DOHH2 (cell line): Measurements from ENCODE around the gene QDPR.

Experiments
- H3F3A ChIP-seq: fragments of 200-600 bp; sonication (generic), shearing (Covaris generic); 2 replicates; pipeline ENCODE4 v1.6.0; 2016; ENCODE audit warnings: antibody characterized with exemption, mild to moderate bottlenecking; ENCODE audit not compliant: control insufficient read depth, insufficient read depth
- H3K27ac ChIP-seq: fragments of 200-600 bp; sonication (generic); 2 replicates; pipeline ENCODE4 v1.5.1; 2014; ENCODE audit warnings: low read depth, mild to moderate bottlenecking, low read length, moderate library complexity
- H3K27me3 ChIP-seq: fragments of 200-600 bp; sonication (generic); 2 replicates; pipeline ENCODE4 v1.6.1; 2014; ENCODE audit warnings: mild to moderate bottlenecking, low read length, mixed read lengths; ENCODE audit not compliant: control insufficient read depth
- H3K36me3 ChIP-seq: fragments of 200-600 bp; sonication (generic); 2 replicates; pipeline ENCODE4 v1.6.1; 2014; ENCODE audit warnings: mild to moderate bottlenecking, low read length, moderate library complexity, mixed read lengths; ENCODE audit not compliant: control insufficient read depth
- H3K4me1 ChIP-seq: fragments of 200-600 bp; sonication (generic); 2 replicates; pipeline ENCODE4 v1.6.1; 2014; ENCODE audit warnings: mild to moderate bottlenecking, low read length, mixed read lengths; ENCODE audit not compliant: control insufficient read depth
- H3K4me2 ChIP-seq: fragments of 200-600 bp; sonication (generic); 2 replicates; pipeline ENCODE4 v1.6.0; 2014; ENCODE audit warnings: mild to moderate bottlenecking, low read length, moderate library complexity
- H3K4me3 ChIP-seq: fragments of 200-600 bp; sonication (generic); 2 replicates; pipeline ENCODE4 v1.5.1; 2014; ENCODE audit warnings: mild to moderate bottlenecking, low read length, mixed read lengths
- H3K79me2 ChIP-seq: fragments of 200-600 bp; sonication (generic); 2 replicates; pipeline ENCODE4 v1.6.1; 2014; ENCODE audit warnings: mild to moderate bottlenecking, low read length, mixed read lengths; ENCODE audit not compliant: control insufficient read depth
- H3K9me2 ChIP-seq: fragments of 200-600 bp; sonication (generic); replicated peaks from 2 replicates; pipeline ENCODE4 v1.6.1; 2014; ENCODE audit warnings: mild to moderate bottlenecking, low read length, mixed read lengths; ENCODE audit not compliant: control insufficient read depth
- H3K9me3 ChIP-seq: fragments of 200-600 bp; sonication (generic); 2 replicates; pipeline ENCODE4 v1.6.1; 2014; ENCODE audit warnings: antibody characterized with exemption, low read length, mixed read lengths; ENCODE audit not compliant: control insufficient read depth, insufficient read depth
- H4K20me1 ChIP-seq: fragments of 200-600 bp; sonication (generic); 2 replicates; pipeline ENCODE4 v1.6.0; 2014; ENCODE audit warnings: low read depth, mild to moderate bottlenecking, antibody characterized with exemption, low read length, moderate library complexity; ENCODE audit not compliant: control insufficient read depth, insufficient read depth
- EZH2phosphoT487 ChIP-seq: fragments of 200-600 bp; sonication (generic); IDR thresholded peaks from 2 replicates; pipeline ENCODE4 v1.6.1; 2017; ENCODE audit warnings: borderline replicate concordance, mild to moderate bottlenecking, antibody characterized with exemption, low read length, moderate library complexity, mixed read lengths
- TF ChIP-seq, protein P1 (sequence below): fragments of 200-600 bp; sonication (generic); IDR thresholded peaks from one replicate; pipeline ENCODE4 v1.5.1; 2014; ENCODE audit warnings: antibody characterized with exemption, mild to moderate bottlenecking, low read depth, low read length; ENCODE audit not compliant: poor library complexity, severe bottlenecking

The QDPR gene

DNA sequence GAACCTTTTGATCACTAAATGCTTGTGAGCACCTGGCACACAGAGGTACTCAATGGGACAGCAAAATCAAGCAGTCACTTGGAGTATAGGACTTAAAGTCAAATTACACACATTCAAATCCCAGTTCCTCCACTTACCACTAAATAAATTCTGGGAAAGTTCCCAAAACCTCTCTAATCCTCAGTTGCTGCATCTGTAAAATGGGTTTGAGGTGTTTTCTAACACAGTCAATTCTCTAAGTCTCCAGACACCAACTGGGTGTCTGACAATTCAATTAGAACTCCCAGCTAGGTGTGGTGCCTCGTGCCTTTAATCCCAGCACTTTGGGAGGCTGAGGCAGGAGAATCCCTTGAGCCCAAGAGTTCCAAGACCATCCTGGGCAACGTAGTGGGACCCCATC, 19.0 kb downstream of the QDPR start:
- Histone ChIP-seq H3K36me3 (peaks cover 68% of the 10 kb centered on the region), H3K9me2 (no peaks in the 10 kb centered on the region), H3K4me2 (no peak overlapping the region), H3K79me2 (no peaks in the 10 kb centered on the region), H3K27me3 (no peaks in the 10 kb centered on the region), H4K20me1 (no peaks in the 10 kb centered on the region), H3F3A (no peaks in the 10 kb centered on the region), H3K9me3 (no peaks in the 10 kb centered on the region), H3K4me3 (no peak overlapping the region), H3K4me1 (no peaks in the 10 kb centered on the region), H3K27ac (no peak overlapping the region)
- TF ChIP-seq, protein P1, sequence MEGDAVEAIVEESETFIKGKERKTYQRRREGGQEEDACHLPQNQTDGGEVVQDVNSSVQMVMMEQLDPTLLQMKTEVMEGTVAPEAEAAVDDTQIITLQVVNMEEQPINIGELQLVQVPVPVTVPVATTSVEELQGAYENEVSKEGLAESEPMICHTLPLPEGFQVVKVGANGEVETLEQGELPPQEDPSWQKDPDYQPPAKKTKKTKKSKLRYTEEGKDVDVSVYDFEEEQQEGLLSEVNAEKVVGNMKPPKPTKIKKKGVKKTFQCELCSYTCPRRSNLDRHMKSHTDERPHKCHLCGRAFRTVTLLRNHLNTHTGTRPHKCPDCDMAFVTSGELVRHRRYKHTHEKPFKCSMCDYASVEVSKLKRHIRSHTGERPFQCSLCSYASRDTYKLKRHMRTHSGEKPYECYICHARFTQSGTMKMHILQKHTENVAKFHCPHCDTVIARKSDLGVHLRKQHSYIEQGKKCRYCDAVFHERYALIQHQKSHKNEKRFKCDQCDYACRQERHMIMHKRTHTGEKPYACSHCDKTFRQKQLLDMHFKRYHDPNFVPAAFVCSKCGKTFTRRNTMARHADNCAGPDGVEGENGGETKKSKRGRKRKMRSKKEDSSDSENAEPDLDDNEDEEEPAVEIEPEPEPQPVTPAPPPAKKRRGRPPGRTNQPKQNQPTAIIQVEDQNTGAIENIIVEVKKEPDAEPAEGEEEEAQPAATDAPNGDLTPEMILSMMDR = no peak
- TF ChIP-seq EZH2phosphoT487 = no peak

DNA sequence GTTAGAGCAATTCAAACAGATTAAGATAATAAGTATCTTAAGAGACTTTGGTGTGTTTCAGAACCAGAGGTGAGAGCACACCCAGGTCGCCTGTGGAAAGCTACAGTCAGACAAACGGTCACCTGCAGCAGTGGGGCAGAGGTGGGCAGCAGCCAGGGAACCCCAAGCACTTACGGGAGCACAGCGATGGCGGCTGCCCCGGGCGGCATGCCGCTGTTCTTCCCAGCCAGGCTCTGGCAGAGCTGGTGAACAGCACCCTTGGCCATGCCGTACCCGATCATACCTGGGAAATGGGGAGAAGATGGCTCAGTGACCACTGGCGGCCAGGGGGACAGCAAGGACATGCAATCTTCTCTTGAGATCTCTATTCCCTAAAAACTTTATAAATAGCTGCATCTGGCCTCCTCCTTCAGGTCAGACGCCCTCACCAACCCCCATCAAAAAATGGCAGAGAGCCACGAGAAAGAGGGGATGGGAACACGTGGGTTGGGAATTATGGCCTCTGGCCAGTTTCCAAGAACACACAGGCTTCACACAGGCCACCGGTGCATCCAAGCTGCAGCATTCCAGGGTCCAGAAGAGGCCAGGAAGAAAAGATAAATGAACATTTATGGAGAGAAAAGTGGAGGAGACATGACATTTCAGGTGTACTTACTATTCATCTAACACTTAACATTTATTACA, 19.7 kb downstream of the QDPR start:
- Histone ChIP-seq H3K27me3 (no peaks in the 10 kb centered on the region), H3K4me1 (no peaks in the 10 kb centered on the region), H3K9me2 (no peaks in the 10 kb centered on the region), H4K20me1 (no peaks in the 10 kb centered on the region), H3K4me3 (no peak overlapping the region), H3F3A (no peaks in the 10 kb centered on the region), H3K4me2 (no peak overlapping the region), H3K36me3 (peaks cover 67% of the 10 kb centered on the region), H3K27ac (no peak overlapping the region), H3K9me3 (no peaks in the 10 kb centered on the region), H3K79me2 (no peaks in the 10 kb centered on the region)
- TF ChIP-seq, protein P1 = no peak
- no peak for TF ChIP-seq EZH2phosphoT487

DNA sequence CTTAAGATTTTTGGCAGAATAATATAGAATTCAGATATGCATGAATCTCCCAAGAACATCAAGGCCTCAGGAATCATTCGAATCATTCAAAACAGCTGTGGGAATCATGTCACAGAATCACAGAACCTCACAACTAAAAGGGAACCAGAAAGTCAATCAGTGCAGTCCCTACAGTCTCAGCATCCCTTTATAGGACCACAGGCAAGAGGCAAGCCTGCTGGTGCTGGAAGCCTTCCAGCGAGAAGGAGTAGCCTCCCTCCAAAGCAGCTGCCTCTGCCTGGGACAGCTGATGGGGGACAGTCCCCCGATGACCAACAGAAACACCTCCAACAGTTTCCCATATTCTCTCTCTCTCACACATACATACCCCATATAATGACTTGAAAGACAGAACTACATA, 20.7 kb downstream of the QDPR start:
- no peaks in the 10 kb centered on the region for H4K20me1 ChIP-seq
- H3K27me3 ChIP-seq = no peaks in the 10 kb centered on the region
- H3K9me2 ChIP-seq = no peaks in the 10 kb centered on the region
- peaks cover 77% of the 10 kb centered on the region for H3K36me3 ChIP-seq
- H3K9me3 ChIP-seq = no peaks in the 10 kb centered on the region
- H3K4me3 ChIP-seq = no peak overlapping the region
- H3K4me2 ChIP-seq = no peak overlapping the region
- TF ChIP-seq, protein P1 = no peak
- no peak for TF ChIP-seq EZH2phosphoT487
- H3K27ac ChIP-seq = no peak overlapping the region
- no peaks in the 10 kb centered on the region for H3F3A ChIP-seq
- no peaks in the 10 kb centered on the region for H3K79me2 ChIP-seq
- no peaks in the 10 kb centered on the region for H3K4me1 ChIP-seq
